Endothelial cell of umbilical vein (primary cell): ENCODE data around the gene ZFYVE9. TPM values are rescaled to one million over a fixed set of nuclear protein-coding genes. Genes with fewer than 3 reads are reported as not detected.

Source experiments
- BruUV-seq: library from RNA; stranded (reverse); fragments of 400-500 nt; replicated peaks from 2 replicates; lab custom pipeline; 2021; lab: Mats Ljungman, UMichigan
- CTCF ChIA-PET: fragments of 300-600, 350-600 bp; sonication (Branson Sonifier 250); formaldehyde crosslinking; loops from one replicate; lab custom pipeline; 2021; ENCODE audit warnings: antibody characterized with exemption, inconsistent platforms; lab: Charles Lee
- POLR2A ChIA-PET: fragments of 300-600, 350-600 bp; sonication (Branson Sonifier 250); formaldehyde crosslinking; loops from one replicate; lab custom pipeline; 2021; ENCODE audit warnings: antibody characterized with exemption, inconsistent platforms; lab: Charles Lee
- DNase-seq: peaks from one replicate; pipeline ENCODE4 v3.0.0-alpha.2; 2011; ENCODE audit warnings: low read depth, low spot score
- FAIRE-seq: peaks from 2 replicates; lab custom pipeline; 2011; peaks lifted over from hg19 to GRCh38; lab: Jason Lieb, UNC
- H2AFZ ChIP-seq: 2 replicates; pipeline ENCODE4 v1.6.0; 2012; ENCODE audit warnings: low read depth, low read length, control low read depth, inconsistent platforms
- H3K27ac ChIP-seq: 2 replicates; pipeline ENCODE4 v1.5.1; 2011; ENCODE audit warnings: low read depth, mild to moderate bottlenecking, control low read depth, low read length, moderate library complexity; ENCODE audit not compliant: insufficient read depth
- H3K27me3 ChIP-seq, 2 experiments: 2 replicates each; pipeline versions ENCODE4 v1.6.0 to v1.6.1; 2011; ENCODE audit warnings: low read length in 2 of 2, mixed read lengths in 1 of 2; ENCODE audit not compliant: control insufficient read depth in 2 of 2, insufficient read depth in 2 of 2
- H3K36me3 ChIP-seq, 2 experiments: 2 replicates in 1 of 2; 3 replicates in 1 of 2; pipeline ENCODE4 v1.5.1; 2011; ENCODE audit warnings: low read length in 2 of 2, mild to moderate bottlenecking in 1 of 2, moderate library complexity in 1 of 2; ENCODE audit not compliant: control insufficient read depth in 2 of 2, insufficient read depth in 2 of 2; ENCODE audit errors: extremely low read depth in 1 of 2
- H3K4me1 ChIP-seq: 3 replicates; pipeline ENCODE4 v1.5.1; 2011; ENCODE audit warnings: mild to moderate bottlenecking, low read length; ENCODE audit not compliant: control insufficient read depth, insufficient read depth; ENCODE audit errors: extremely low read depth
- H3K4me2 ChIP-seq: 2 replicates; pipeline ENCODE4 v1.6.1; 2011; ENCODE audit warnings: low read length, control low read depth, mixed read lengths; ENCODE audit not compliant: insufficient read depth
- H3K4me3 ChIP-seq, 3 experiments: fragments of 200-600 bp in 1 of 3; sonication (generic), shearing (Covaris generic) in 1 of 3; replicated peaks in 1 of 3; 2 replicates each; pipeline ENCODE4 v1.5.1; 2011 to 2016; ENCODE audit warnings: control low read depth in 3 of 3, low read length in 3 of 3, mild to moderate bottlenecking in 2 of 3, inconsistent platforms in 1 of 3, low read depth in 1 of 3, moderate library complexity in 1 of 3; ENCODE audit not compliant: insufficient read depth in 1 of 3
- H3K79me2 ChIP-seq: 2 replicates; pipeline ENCODE4 v1.6.0; 2012; ENCODE audit warnings: low read length, inconsistent platforms; ENCODE audit not compliant: control insufficient read depth, insufficient read depth
- H3K9ac ChIP-seq: replicated peaks from 2 replicates; pipeline ENCODE3; 2011; ENCODE audit warnings: low read length, control low read depth; ENCODE audit not compliant: insufficient read depth; ENCODE audit errors: extremely low read depth
- H3K9me1 ChIP-seq: replicated peaks from 3 replicates; pipeline ENCODE4 v1.6.0; 2011; ENCODE audit warnings: mild to moderate bottlenecking, low read length; ENCODE audit not compliant: control insufficient read depth, insufficient read depth; ENCODE audit errors: extremely low read depth
- H3K9me3 ChIP-seq: replicated peaks from 2 replicates; pipeline ENCODE4 v1.5.1; 2012; ENCODE audit warnings: low read length, inconsistent platforms; ENCODE audit not compliant: control insufficient read depth, insufficient read depth
- H4K20me1 ChIP-seq: replicated peaks from 2 replicates; pipeline ENCODE3; 2011; ENCODE audit warnings: mild to moderate bottlenecking, low read length; ENCODE audit not compliant: control insufficient read depth, insufficient read depth; ENCODE audit errors: extremely low read depth
- EZH2 ChIP-seq: IDR thresholded peaks from 2 replicates; pipeline ENCODE4 v1.6.1; 2012; ENCODE audit warnings: borderline replicate concordance, low read depth, mild to moderate bottlenecking, moderate library complexity, low read length, inconsistent platforms; ENCODE audit not compliant: severe bottlenecking
- FOS ChIP-seq: IDR thresholded peaks from 2 replicates; pipeline ENCODE4 v1.6.1; 2011; ENCODE audit warnings: mild to moderate bottlenecking, low read length, moderate library complexity, borderline replicate concordance; ENCODE audit not compliant: insufficient read depth
- GATA2 ChIP-seq: IDR thresholded peaks from 2 replicates; pipeline ENCODE4 v1.7.0; 2011; ENCODE audit warnings: low read depth, mild to moderate bottlenecking, moderate library complexity, mixed read lengths, low read length; ENCODE audit not compliant: insufficient read length, insufficient read depth
- JUN ChIP-seq: IDR thresholded peaks from 2 replicates; pipeline ENCODE4 v1.6.1; 2011; ENCODE audit warnings: borderline replicate concordance, low read depth; ENCODE audit not compliant: insufficient read length, insufficient read depth
- MYC ChIP-seq: IDR thresholded peaks from one replicate; pipeline ENCODE4 v1.6.1; 2011; ENCODE audit warnings: mild to moderate bottlenecking, low read depth, low read length
- POLR2A ChIP-seq: IDR thresholded peaks from 2 replicates; pipeline ENCODE4 v1.6.1; 2012; ENCODE audit warnings: low read depth, mild to moderate bottlenecking, control low read depth, low read length
- POLR2AphosphoS5 ChIP-seq: IDR thresholded peaks from 2 replicates; pipeline ENCODE4 v1.6.1; 2012; ENCODE audit warnings: low read depth, mild to moderate bottlenecking, control low read depth, low read length, moderate library complexity; ENCODE audit not compliant: insufficient read depth
- dilution Hi-C: fragments of 300-500 bp; cut with MboI; formaldehyde crosslinking; loops from one replicate; pipeline ENCODE4 v1.15.0; 2019; ENCODE audit warnings: low sequenced_read_pairs; ENCODE audit not compliant: extremely low pct_ligation_motif_present
- intact Hi-C: fragments of 100-400 bp; cut with micrococcal nuclease; formaldehyde crosslinking; loops from one replicate; pipeline ENCODE4 v1.10.0; 2022
- polyA plus RNA-seq, 4 experiments: library from polyadenylated mRNA; depleted of rRNA in 3 of 4; stranded (reverse) in 3 of 4; unstranded in 1 of 4; fragments of >200 nt; gene quantifications; 2 replicates each; pipeline versions ENCODE4 v1.2.1 to v1.2.3, GENCODE V29; 2011 to 2012; ENCODE audit warnings: missing spikeins in 1 of 4
- total RNA-seq: library from RNA; stranded (reverse); gene quantifications from 2 replicates; pipeline ENCODE4 v1.2.3, GENCODE V29; 2021
- TF ChIP-seq, protein P1 (sequence below): IDR thresholded peaks from 2 replicates; pipeline ENCODE4 v1.6.1; 2011; ENCODE audit not compliant: insufficient read depth, insufficient read length
- TF ChIP-seq, protein P2 (sequence below), 2 donors: IDR thresholded peaks; 1 replicate in 1 of 2; 2 replicates in 1 of 2; pipeline ENCODE4 v1.5.1; 2011; ENCODE audit warnings: low read length in 2 of 2, mild to moderate bottlenecking in 2 of 2, moderate library complexity in 2 of 2, control low read depth in 1 of 2, inconsistent platforms in 1 of 2, low read depth in 1 of 2; ENCODE audit not compliant: insufficient read depth in 1 of 2; ENCODE audit errors: extremely low read depth in 1 of 2

The ZFYVE9 gene
- total and polyA plus RNA-seq, 2 donors (not counting 3 experiments of a cell fraction or from before 2014, with no cell fraction given): 4.1 to 16.8 TPM

DNA sequence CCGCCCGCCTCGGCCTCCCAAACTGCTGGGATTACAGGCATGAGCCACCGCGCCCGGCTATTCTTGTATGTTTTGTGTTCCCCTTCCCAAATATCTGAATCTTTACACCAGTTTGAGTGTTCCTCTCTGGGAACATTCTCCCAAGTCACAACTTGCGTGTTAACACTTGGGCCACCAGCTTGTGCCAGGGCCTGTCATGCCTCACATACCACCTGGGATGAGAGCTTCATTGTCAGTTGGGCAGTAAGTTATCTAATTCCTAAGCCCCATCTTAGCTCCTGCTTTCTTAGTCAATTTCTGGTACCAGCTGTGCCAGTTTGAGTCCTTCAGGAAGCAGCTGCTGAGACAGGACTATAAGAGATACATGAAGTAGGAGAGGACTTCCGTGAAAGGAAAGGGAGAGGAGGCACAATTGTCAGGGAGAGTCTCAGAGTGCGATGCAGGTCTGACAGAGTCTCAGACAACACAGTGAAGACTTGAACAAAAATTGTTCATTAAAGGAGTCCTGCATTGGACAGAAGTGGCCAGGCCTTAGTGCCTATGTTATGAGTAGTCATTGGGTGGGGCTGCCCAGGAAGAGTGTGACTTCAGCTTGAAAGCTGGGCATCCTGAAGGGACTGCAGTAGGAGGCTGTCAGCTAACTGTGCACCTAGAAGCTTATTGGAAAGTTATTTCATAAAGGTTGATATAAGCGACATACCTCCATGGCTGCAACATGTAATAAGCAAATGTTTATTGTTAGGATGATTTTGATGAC lies 17.3 kb downstream of the ZFYVE9 start:
- BruUV-seq: no TSS peak
- no peak overlapping the region for H3K27ac ChIP-seq
- H2AFZ ChIP-seq: no peak overlapping the region
- no peaks in the 10 kb centered on the region for H3K4me1 ChIP-seq
- no peak overlapping the region for H3K4me2 ChIP-seq
- no peaks in the 10 kb centered on the region for H4K20me1 ChIP-seq
- H3K79me2 ChIP-seq: peaks cover 20% of the 10 kb centered on the region
- H3K9me1 ChIP-seq: no peaks in the 10 kb centered on the region
- no peaks in the 10 kb centered on the region for H3K27me3 ChIP-seq
- no peaks in the 10 kb centered on the region for H3K9me3 ChIP-seq
- DNase-seq: no peak
- intact Hi-C loops: no loop called here
- no peak for FAIRE-seq
- dilution Hi-C loops: no loop called here
- no peak for TF ChIP-seq JUN
- no peak for TF ChIP-seq EZH2
- TF ChIP-seq GATA2: no peak
- TF ChIP-seq MYC: no peak
- TF ChIP-seq POLR2A: no peak
- TF ChIP-seq POLR2AphosphoS5: no peak
- TF ChIP-seq, protein P1, sequence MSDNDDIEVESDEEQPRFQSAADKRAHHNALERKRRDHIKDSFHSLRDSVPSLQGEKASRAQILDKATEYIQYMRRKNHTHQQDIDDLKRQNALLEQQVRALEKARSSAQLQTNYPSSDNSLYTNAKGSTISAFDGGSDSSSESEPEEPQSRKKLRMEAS: no peak
- no peak for TF ChIP-seq FOS
- TF ChIP-seq, protein P2, sequence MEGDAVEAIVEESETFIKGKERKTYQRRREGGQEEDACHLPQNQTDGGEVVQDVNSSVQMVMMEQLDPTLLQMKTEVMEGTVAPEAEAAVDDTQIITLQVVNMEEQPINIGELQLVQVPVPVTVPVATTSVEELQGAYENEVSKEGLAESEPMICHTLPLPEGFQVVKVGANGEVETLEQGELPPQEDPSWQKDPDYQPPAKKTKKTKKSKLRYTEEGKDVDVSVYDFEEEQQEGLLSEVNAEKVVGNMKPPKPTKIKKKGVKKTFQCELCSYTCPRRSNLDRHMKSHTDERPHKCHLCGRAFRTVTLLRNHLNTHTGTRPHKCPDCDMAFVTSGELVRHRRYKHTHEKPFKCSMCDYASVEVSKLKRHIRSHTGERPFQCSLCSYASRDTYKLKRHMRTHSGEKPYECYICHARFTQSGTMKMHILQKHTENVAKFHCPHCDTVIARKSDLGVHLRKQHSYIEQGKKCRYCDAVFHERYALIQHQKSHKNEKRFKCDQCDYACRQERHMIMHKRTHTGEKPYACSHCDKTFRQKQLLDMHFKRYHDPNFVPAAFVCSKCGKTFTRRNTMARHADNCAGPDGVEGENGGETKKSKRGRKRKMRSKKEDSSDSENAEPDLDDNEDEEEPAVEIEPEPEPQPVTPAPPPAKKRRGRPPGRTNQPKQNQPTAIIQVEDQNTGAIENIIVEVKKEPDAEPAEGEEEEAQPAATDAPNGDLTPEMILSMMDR (IDR thresholded peaks at IDR 0.05; ENCODE audit: extremely low read depth in 1 of 2, insufficient read depth in 1 of 2, low read depth in 1 of 2, low read length in 2 of 2): no peak
- no peak overlapping the region for H3K9ac ChIP-seq
- H3K36me3 ChIP-seq: no peaks in the 10 kb centered on the region
- CTCF ChIA-PET: interaction anchor here (1.3 to 1.5 kb wide), 2 partner anchors 109 to 137 kb away, joined by 3 read pairs; no protein-coding TSS in a partner anchor
- no peak overlapping the region for H3K4me3 ChIP-seq
- POLR2A ChIA-PET: no interaction called here
